ENCODE data around the gene PCSK4.

PCSK4 gene

GRCh38 chr19:1457892-1458291, 32.3 kb downstream of the PCSK4 start:
- Histone ChIP-seq H3K36me3 (ENCODE audit: control insufficient read depth, insufficient read depth, low read length) (no peaks in the 10 kb centered on the region), H3K4me3 (replicated peaks; ENCODE audit: low read depth, low read length) (no peak overlapping the region), H3K27me3 (replicated peaks; ENCODE audit: control insufficient read depth, insufficient read depth, low read length) (no peaks in the 10 kb centered on the region; the same call in 1 of the 2 replicates)
- no peak for DNase-seq (ENCODE audit: extremely low read depth, insufficient read length)
- no peak for TF ChIP-seq CTCF (IDR thresholded peaks at IDR 0.05; ENCODE audit: insufficient read depth, low read length, poor library complexity, severe bottlenecking)

GRCh38 chr19:1457031-1457739, 33.0 kb downstream of the PCSK4 start:
- DNase-seq (ENCODE audit: extremely low read depth, insufficient read length) = no peak
- no peaks in the 10 kb centered on the region; the same call in 1 of the 2 replicates for H3K27me3 ChIP-seq (replicated peaks; ENCODE audit: control insufficient read depth, insufficient read depth, low read length)
- TF ChIP-seq CTCF (IDR thresholded peaks at IDR 0.05; ENCODE audit: insufficient read depth, low read length, poor library complexity, severe bottlenecking) = no peak
- H3K4me3 ChIP-seq (replicated peaks; ENCODE audit: low read depth, low read length) = no peak overlapping the region
- no peaks in the 10 kb centered on the region for H3K36me3 ChIP-seq (ENCODE audit: control insufficient read depth, insufficient read depth, low read length)

- no peak overlapping the region for H3K4me3 ChIP-seq (replicated peaks; ENCODE audit: low read depth, low read length)
- H3K36me3 ChIP-seq (ENCODE audit: control insufficient read depth, insufficient read depth, low read length) = no peaks in the 10 kb centered on the region
- no peak for TF ChIP-seq CTCF (IDR thresholded peaks at IDR 0.05; ENCODE audit: insufficient read depth, low read length, poor library complexity, severe bottlenecking)
- no peaks in the 10 kb centered on the region; the same call in 1 of the 2 replicates for H3K27me3 ChIP-seq (replicated peaks; ENCODE audit: control insufficient read depth, insufficient read depth, low read length)
- DNase-seq (ENCODE audit: extremely low read depth, insufficient read length) = no peak
These were observed 33.8 kb downstream of the PCSK4 start for GRCh38 chr19:1456121-1456900.

GRCh38 chr19:1455336-1456120, 34.6 kb downstream of the PCSK4 start:
- no peaks in the 10 kb centered on the region for H3K36me3 ChIP-seq (ENCODE audit: control insufficient read depth, insufficient read depth, low read length)
- H3K27me3 ChIP-seq (replicated peaks; ENCODE audit: control insufficient read depth, insufficient read depth, low read length) = peaks cover 3% of the 10 kb centered on the region; the same call in 1 of the 2 replicates
- H3K4me3 ChIP-seq (replicated peaks; ENCODE audit: low read depth, low read length) = no peak overlapping the region
- no peak for TF ChIP-seq CTCF (IDR thresholded peaks at IDR 0.05; ENCODE audit: insufficient read depth, low read length, poor library complexity, severe bottlenecking)
- DNase-seq (ENCODE audit: extremely low read depth, insufficient read length) = peak; percentile 79

- no peak overlapping the region; the same call in 1 of the 2 replicates for H3K4me3 ChIP-seq (replicated peaks; ENCODE audit: low read depth, low read length)
These were observed 35.2 kb downstream of the PCSK4 start for GRCh38 chr19:1455002-1455335.

More at GRCh38 chr19:1455002-1455335, 35.2 kb downstream of the PCSK4 start:
- TF ChIP-seq CTCF (IDR thresholded peaks at IDR 0.05; ENCODE audit: insufficient read depth, low read length, poor library complexity, severe bottlenecking) = no peak
- Histone ChIP-seq H3K27me3 (replicated peaks; ENCODE audit: control insufficient read depth, insufficient read depth, low read length) (peaks cover 3% of the 10 kb centered on the region; the same call in 1 of the 2 replicates), H3K36me3 (ENCODE audit: control insufficient read depth, insufficient read depth, low read length) (no peaks in the 10 kb centered on the region)
- DNase-seq (ENCODE audit: extremely low read depth, insufficient read length) = peak; percentile 57

Measured in GM06990 (cell line).